HEK293 (cell line): ENCODE data around the gene TAF1B.
A peak's percentile ranks its signal among the peaks of the same experiment; 100 is the strongest.

Experiments
- CTCF ChIA-PET: fragments of 350-600 bp; formaldehyde crosslinking; extraction: SDS; loops from one replicate; lab custom pipeline; 2021; ENCODE audit warnings: antibody characterized with exemption; lab: Yijun Ruan, JAX
- POLR2A ChIA-PET: fragments of 300-600 bp; formaldehyde crosslinking; extraction: SDS; loops from one replicate; lab custom pipeline; 2020; ENCODE audit warnings: antibody characterized with exemption, inconsistent platforms; lab: Yijun Ruan, JAX
- H3K27ac ChIP-seq: fragments of 200-500 bp; sonication (Bioruptor generic); 2 replicates; pipeline ENCODE4 v1.5.1; 2014; ENCODE audit warnings: low read depth, low read length, control low read depth, inconsistent platforms; ENCODE audit errors: extremely low read depth
- H3K36me3 ChIP-seq, 2 experiments: fragments of 200-500 bp in 1 of 2; sonication (Bioruptor generic) in 1 of 2; 1 replicate in 1 of 2; 2 replicates in 1 of 2; pipeline ENCODE4 v1.5.1; 2014 to 2017; ENCODE audit warnings: inconsistent platforms in 2 of 2, low read length in 2 of 2; ENCODE audit not compliant: control insufficient read depth in 2 of 2, insufficient read depth in 1 of 2
- H3K4me1 ChIP-seq: fragments of 200-500 bp; sonication (Bioruptor generic); 2 replicates; pipeline ENCODE4 v1.5.1; 2014; ENCODE audit warnings: mild to moderate bottlenecking, low read length, inconsistent platforms; ENCODE audit not compliant: control insufficient read depth, insufficient read depth
- H3K4me3 ChIP-seq: 2 replicates; pipeline ENCODE4 v1.5.1; 2011; ENCODE audit warnings: low read depth, mild to moderate bottlenecking, control low read depth, low read length, moderate library complexity
- H3K9me3 ChIP-seq: fragments of 200-500 bp; sonication (Bioruptor generic); 2 replicates; pipeline ENCODE4 v1.5.1; 2014; ENCODE audit warnings: low read depth, low read length, inconsistent platforms; ENCODE audit not compliant: control insufficient read depth, insufficient read depth
- ATF2 ChIP-seq: fragments of 450-650 bp; formaldehyde crosslinking; IDR thresholded peaks from 2 replicates; pipeline ENCODE4 v1.5.1; 2016; ENCODE audit warnings: missing biosample characterization, missing genetic modification characterization, low read depth
- MZF1 ChIP-seq: fragments of 450-650 bp; formaldehyde crosslinking; IDR thresholded peaks from 2 replicates; pipeline ENCODE4 v1.5.1; 2017; ENCODE audit warnings: missing biosample characterization, missing genetic modification characterization, borderline replicate concordance
- PRDM10 ChIP-seq: fragments of 450-650 bp; formaldehyde crosslinking; IDR thresholded peaks from 2 replicates; pipeline ENCODE4 v1.5.1; 2016; ENCODE audit warnings: missing biosample characterization, missing genetic modification characterization
- RBAK ChIP-seq: fragments of 450-650 bp; formaldehyde crosslinking; IDR thresholded peaks from 2 replicates; pipeline ENCODE4 v1.5.1; 2016; ENCODE audit warnings: missing biosample characterization, missing genetic modification characterization
- SCRT2 ChIP-seq: fragments of 450-650 bp; formaldehyde crosslinking; IDR thresholded peaks from 2 replicates; pipeline ENCODE4 v1.5.1; 2016; ENCODE audit warnings: missing biosample characterization, missing genetic modification characterization
- ZBTB21 ChIP-seq: fragments of 450-650 bp; formaldehyde crosslinking; IDR thresholded peaks from 2 replicates; pipeline ENCODE4 v1.5.1; 2017; ENCODE audit warnings: missing biosample characterization, missing genetic modification characterization
- ZNF223 ChIP-seq: fragments of 450-650 bp; formaldehyde crosslinking; IDR thresholded peaks from 2 replicates; pipeline ENCODE4 v1.5.1; 2016; ENCODE audit warnings: missing biosample characterization, missing genetic modification characterization
- ZNF280C ChIP-seq: fragments of 450-650 bp; formaldehyde crosslinking; IDR thresholded peaks from 2 replicates; pipeline ENCODE4 v1.5.1; 2016; ENCODE audit warnings: missing biosample characterization, missing genetic modification characterization
- ZNF311 ChIP-seq: fragments of 450-650 bp; formaldehyde crosslinking; IDR thresholded peaks from 2 replicates; pipeline ENCODE4 v1.5.1; 2017; ENCODE audit warnings: missing biosample characterization, missing genetic modification characterization, borderline replicate concordance
- ZNF324 ChIP-seq: fragments of 450-650 bp; formaldehyde crosslinking; IDR thresholded peaks from 2 replicates; pipeline ENCODE4 v1.5.1; 2016; ENCODE audit warnings: missing biosample characterization, missing genetic modification characterization
- ZNF521 ChIP-seq: fragments of 450-650 bp; formaldehyde crosslinking; IDR thresholded peaks from 2 replicates; pipeline ENCODE4 v1.5.1; 2017; ENCODE audit warnings: missing biosample characterization, mild to moderate bottlenecking, missing genetic modification characterization
- ZNF768 ChIP-seq: fragments of 450-650 bp; formaldehyde crosslinking; IDR thresholded peaks from 2 replicates; pipeline ENCODE4 v1.5.1; 2018; ENCODE audit warnings: missing biosample characterization, mild to moderate bottlenecking, missing genetic modification characterization
- ZNF843 ChIP-seq: fragments of 450-650 bp; formaldehyde crosslinking; IDR thresholded peaks from 2 replicates; pipeline ENCODE4 v1.5.1; 2016; ENCODE audit warnings: missing biosample characterization, missing genetic modification characterization
- ZSCAN16 ChIP-seq: fragments of 450-650 bp; formaldehyde crosslinking; IDR thresholded peaks from 2 replicates; pipeline ENCODE4 v1.5.1; 2016; ENCODE audit warnings: missing biosample characterization, missing genetic modification characterization
- ZSCAN30 ChIP-seq: fragments of 450-650 bp; IDR thresholded peaks from 2 replicates; pipeline ENCODE4 v1.5.1; 2018; ENCODE audit warnings: missing biosample characterization, mild to moderate bottlenecking, missing genetic modification characterization, moderate library complexity

The TAF1B gene

GRCh38 chr2:9912468-9912867, 69.2 kb downstream of the TAF1B start:
- ChIA-PET CTCF (no interaction called here), POLR2A (no interaction called here)
- Histone ChIP-seq H3K9me3 (no peaks in the 10 kb centered on the region), H3K4me1 (no peaks in the 10 kb centered on the region), H3K36me3 (peaks cover 9 to 54% of the 10 kb centered on the region in 2 experiments), H3K4me3 (no peak overlapping the region), H3K27ac (no peak overlapping the region)
- TF ChIP-seq RBAK (tag by site-specific recombination) (no peak), ZSCAN30 (tag by site-specific recombination) (no peak), ZNF768 (tag by site-specific recombination) (no peak), PRDM10 (no peak), SCRT2 (no peak), ZNF843 (tag by site-specific recombination) (no peak), ZNF223 (tag by site-specific recombination) (no peak), MZF1 (tag by site-specific recombination) (no peak), ZNF324 (tag by site-specific recombination) (no peak), ATF2 (tag by site-specific recombination) (no peak), ZBTB21 (tag by site-specific recombination) (no peak), ZSCAN16 (tag by site-specific recombination) (no peak), ZNF521 (tag by site-specific recombination) (no peak), ZNF280C (no peak)

GRCh38 chr2:9914384-9915065, 71.3 kb downstream of the TAF1B start:
- Histone ChIP-seq H3K4me1 (no peaks in the 10 kb centered on the region), H3K36me3 (peaks cover 9 to 63% of the 10 kb centered on the region in 2 experiments)
- no peak for TF ChIP-seq ZNF311 (tag by site-specific recombination)
- TF ChIP-seq SCRT2 = peak; percentile 94
- TF ChIP-seq, all 188 proteins: peak for 1
- Histone ChIP-seq H3K27ac (no peak overlapping the region), H3K9me3 (no peaks in the 10 kb centered on the region), H3K4me3 (no peak overlapping the region)
- ChIA-PET CTCF (interaction anchor here (0.6 to 1.0 kb wide), 6 partner anchors 9 to 336 kb away, joined by 3 to 4 read pairs (median 4); no protein-coding TSS in a partner anchor), POLR2A (no interaction called here)
